Panc1 (cell line): ENCODE data around the gene MRPL44. TPM values are rescaled to one million over a fixed set of nuclear protein-coding genes. Genes with fewer than 3 reads are reported as not detected.

ENCODE experiments used
- ATAC-seq: fragments of 200-7000 bp; cut with Tn5 transposase; 2 replicates; pipeline ENCODE4 v1.9.1; 2020; ENCODE audit warnings: mild to moderate bottlenecking, moderate library complexity
- BruUV-seq: library from RNA; stranded (reverse); fragments of 400-500 nt; replicated peaks from 2 replicates; lab custom pipeline; 2021; lab: Mats Ljungman, UMichigan
- CTCF ChIA-PET: fragments of 300-600 bp; sonication (Branson Sonifier 250); formaldehyde crosslinking; loops from one replicate; lab custom pipeline; 2022; ENCODE audit warnings: antibody characterized with exemption; lab: Charles Lee
- POLR2A ChIA-PET: fragments of 300-600 bp; sonication (Branson Sonifier 250); formaldehyde crosslinking; loops from one replicate; lab custom pipeline; 2022; ENCODE audit warnings: antibody characterized with exemption; lab: Charles Lee
- DNase-seq: peaks from one replicate; pipeline ENCODE4 v3.0.0-alpha.2; 2010; ENCODE audit warnings: low read depth, low spot score
- H3K27ac ChIP-seq: 2 replicates; pipeline ENCODE4 v1.5.1; 2011; ENCODE audit warnings: mild to moderate bottlenecking, low read length, inconsistent platforms
- H3K27me3 ChIP-seq: fragments of 200-500 bp; sonication (Bioruptor generic); 2 replicates; pipeline ENCODE4 v1.6.0; 2014; ENCODE audit warnings: low read length, inconsistent platforms; ENCODE audit not compliant: control insufficient read depth, insufficient read depth
- H3K36me3 ChIP-seq: fragments of 200-500 bp; sonication (Bioruptor generic); 2 replicates; pipeline ENCODE4 v1.5.1; 2014; ENCODE audit warnings: inconsistent platforms, mild to moderate bottlenecking, low read length, moderate library complexity; ENCODE audit not compliant: control insufficient read depth, insufficient read depth
- H3K4me1 ChIP-seq: 2 replicates; pipeline ENCODE4 v1.5.1; 2011; ENCODE audit warnings: inconsistent platforms, mild to moderate bottlenecking, low read length, moderate library complexity; ENCODE audit not compliant: control insufficient read depth, insufficient read depth
- H3K4me3 ChIP-seq, 2 experiments: 2 replicates each; pipeline ENCODE4 v1.5.1; 2011 to 2012; ENCODE audit warnings: low read depth in 2 of 2, low read length in 2 of 2, mild to moderate bottlenecking in 2 of 2, inconsistent platforms in 1 of 2, moderate library complexity in 1 of 2
- H3K9me3 ChIP-seq: fragments of 200-500 bp; sonication (Bioruptor generic); 2 replicates; pipeline ENCODE4 v1.5.1; 2014; ENCODE audit warnings: low read depth, mild to moderate bottlenecking, inconsistent platforms, low read length, moderate library complexity; ENCODE audit not compliant: control insufficient read depth, insufficient read depth
- CTCF ChIP-seq: fragments of 450-650 bp; IDR thresholded peaks from 2 replicates; pipeline ENCODE4 v1.5.1; 2017; ENCODE audit warnings: mild to moderate bottlenecking
- POLR2AphosphoS5 ChIP-seq: IDR thresholded peaks from 2 replicates; pipeline ENCODE4 v1.6.1; 2012; ENCODE audit warnings: mild to moderate bottlenecking, low read depth, low read length, moderate library complexity
- REST ChIP-seq, 2 experiments: IDR thresholded peaks; 2 replicates each; pipeline ENCODE4 v1.6.1; 2011 to 2012; ENCODE audit warnings: low read depth in 2 of 2, control low read depth in 1 of 2, low read length in 1 of 2, mild to moderate bottlenecking in 1 of 2, moderate library complexity in 1 of 2; ENCODE audit not compliant: insufficient read depth in 1 of 2
- SIN3A ChIP-seq: IDR thresholded peaks from 2 replicates; pipeline ENCODE4 v1.6.1; 2012; ENCODE audit warnings: low read depth, mild to moderate bottlenecking, low read length, moderate library complexity, borderline replicate concordance; ENCODE audit not compliant: insufficient read depth
- TCF7L2 ChIP-seq: IDR thresholded peaks from 2 replicates; pipeline ENCODE4 v1.6.1; 2011; ENCODE audit warnings: mild to moderate bottlenecking, low read depth, low read length, inconsistent platforms
- in situ Hi-C: cut with HindIII; loops from 2 replicates; pipeline ENCODE4 v1.10.0; 2016; ENCODE audit warnings: low sequenced_read_pairs, low pct_unique_long_range_greater_than_20kb
- intact Hi-C: fragments of 100-400 bp; cut with micrococcal nuclease; formaldehyde crosslinking; loops from one replicate; pipeline ENCODE4 v1.10.0; 2022; ENCODE audit not compliant: unreplicated experiment
- total RNA-seq: library from RNA; stranded (reverse); gene quantifications from one replicate; pipeline ENCODE4 v1.2.1, GENCODE V29; 2021; ENCODE audit not compliant: unreplicated experiment

MRPL44 gene
- total RNA-seq, 1 experiment from 2014 or later = 27.8 TPM

- no peak for ATAC-seq
- DNase-seq = no peak
- ChIA-PET CTCF (no interaction called here), POLR2A (no interaction called here)
- H3K9me3 ChIP-seq = no peaks in the 10 kb centered on the region
- intact Hi-C loops (no loop called here), in situ Hi-C loops (no loop called here)
- no TSS peak for BruUV-seq
- H3K36me3 ChIP-seq = peaks cover 11% of the 10 kb centered on the region; the same call in 1 of the 2 replicates
- H3K4me3 ChIP-seq = no peak overlapping the region
- TF ChIP-seq TCF7L2 (no peak), SIN3A (no peak), CTCF (no peak), REST (IDR thresholded peaks at IDR 0.05; ENCODE audit: insufficient read depth in 1 of 2, low read depth in 2 of 2, low read length in 1 of 2) (no peak), POLR2AphosphoS5 (no peak)
- H3K4me1 ChIP-seq = no peaks in the 10 kb centered on the region
- no peaks in the 10 kb centered on the region for H3K27me3 ChIP-seq
- H3K27ac ChIP-seq = no peak overlapping the region
Observed at GRCh38 chr2:223909001-223909741, 48.1 kb upstream of the MRPL44 start.

- ATAC-seq (no peak), DNase-seq (no peak)
- no TSS peak for BruUV-seq
- in situ Hi-C loops (no loop called here), intact Hi-C loops (no loop called here)
- H3K4me3 ChIP-seq = no peak overlapping the region
- no peak overlapping the region for H3K27ac ChIP-seq
- TF ChIP-seq POLR2AphosphoS5 (no peak), REST (IDR thresholded peaks at IDR 0.05; ENCODE audit: insufficient read depth in 1 of 2, low read depth in 2 of 2, low read length in 1 of 2) (no peak), TCF7L2 (no peak), SIN3A (no peak), CTCF (no peak)
- 0 out of 2 replicates have a peak, but pooled peaks cover 2% of the 10 kb centered on the region for H3K36me3 ChIP-seq
- CTCF ChIA-PET = no interaction called here
- POLR2A ChIA-PET = no interaction called here
- H3K27me3 ChIP-seq = no peaks in the 10 kb centered on the region
- H3K4me1 ChIP-seq = no peaks in the 10 kb centered on the region
- H3K9me3 ChIP-seq = no peaks in the 10 kb centered on the region
Observed at GRCh38 chr2:223914324-223914723, 42.9 kb upstream of the MRPL44 start.
